Neural cell (in vitro differentiated cells): ENCODE measurements around the gene KCNH2.

Source experiments
- EZH2 ChIP-seq: fragments of 200-600, 300-800 bp; shearing (Covaris generic), sonication (generic); IDR thresholded peaks from 2 replicates; pipeline ENCODE4 v1.6.1; 2014; ENCODE audit warnings: antibody characterized with exemption, low read length, borderline replicate concordance, mild to moderate bottlenecking; ENCODE audit not compliant: insufficient read depth, poor library complexity, severe bottlenecking
- TF ChIP-seq, protein P1 (sequence below): fragments of 450-650 bp; IDR thresholded peaks from 2 replicates; pipeline ENCODE4 v1.5.1; 2014; ENCODE audit warnings: antibody characterized with exemption, mild to moderate bottlenecking, moderate library complexity; ENCODE audit not compliant: poor library complexity, severe bottlenecking

DNA sequence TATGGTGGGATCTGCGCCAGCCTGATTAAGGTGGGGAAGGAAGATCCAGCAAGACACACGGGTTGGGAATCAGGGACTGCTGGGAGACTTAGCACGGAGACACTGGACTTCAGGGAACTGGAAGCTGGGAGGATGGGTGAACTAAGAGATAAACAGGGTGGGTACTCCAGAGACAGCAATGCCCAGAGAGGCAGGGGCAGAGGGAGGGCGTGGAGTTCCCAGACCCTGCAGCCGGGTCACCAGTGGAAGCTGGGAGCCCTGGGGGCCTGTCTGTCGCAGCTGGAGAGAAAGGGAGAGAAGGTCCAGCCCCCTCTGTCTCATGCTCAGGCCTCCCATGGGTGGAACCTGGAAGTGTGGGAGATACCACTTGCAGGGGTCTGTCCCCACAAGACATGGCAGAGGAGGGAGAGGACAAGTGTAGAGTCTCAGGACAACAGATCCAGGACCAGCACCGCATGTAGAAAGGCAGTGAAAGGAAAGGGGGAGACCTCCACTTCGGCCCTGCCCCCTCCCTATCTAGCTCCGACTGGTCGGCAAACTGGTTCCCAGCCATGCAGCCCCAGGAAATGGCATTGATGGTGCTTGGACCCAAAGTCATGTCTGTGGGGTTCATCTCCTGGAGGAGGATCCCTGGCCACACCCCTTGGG lies 81.4 kb downstream of the KCNH2 start:
- TF ChIP-seq, protein P1, sequence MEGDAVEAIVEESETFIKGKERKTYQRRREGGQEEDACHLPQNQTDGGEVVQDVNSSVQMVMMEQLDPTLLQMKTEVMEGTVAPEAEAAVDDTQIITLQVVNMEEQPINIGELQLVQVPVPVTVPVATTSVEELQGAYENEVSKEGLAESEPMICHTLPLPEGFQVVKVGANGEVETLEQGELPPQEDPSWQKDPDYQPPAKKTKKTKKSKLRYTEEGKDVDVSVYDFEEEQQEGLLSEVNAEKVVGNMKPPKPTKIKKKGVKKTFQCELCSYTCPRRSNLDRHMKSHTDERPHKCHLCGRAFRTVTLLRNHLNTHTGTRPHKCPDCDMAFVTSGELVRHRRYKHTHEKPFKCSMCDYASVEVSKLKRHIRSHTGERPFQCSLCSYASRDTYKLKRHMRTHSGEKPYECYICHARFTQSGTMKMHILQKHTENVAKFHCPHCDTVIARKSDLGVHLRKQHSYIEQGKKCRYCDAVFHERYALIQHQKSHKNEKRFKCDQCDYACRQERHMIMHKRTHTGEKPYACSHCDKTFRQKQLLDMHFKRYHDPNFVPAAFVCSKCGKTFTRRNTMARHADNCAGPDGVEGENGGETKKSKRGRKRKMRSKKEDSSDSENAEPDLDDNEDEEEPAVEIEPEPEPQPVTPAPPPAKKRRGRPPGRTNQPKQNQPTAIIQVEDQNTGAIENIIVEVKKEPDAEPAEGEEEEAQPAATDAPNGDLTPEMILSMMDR, result no peak
- TF ChIP-seq EZH2, result no peak
